ENCODE measurements around the gene PWWP2B.

- no peak for TF ChIP-seq CTCF (conservative IDR thresholded peaks at IDR 0.05; ENCODE audit: low read length)
- no peak for TF ChIP-seq EZH2phosphoT487 (IDR thresholded peaks at IDR 0.05; ENCODE audit: borderline replicate concordance)
Measured at GRCh38 chr10:132439025-132439388, 42.0 kb downstream of the PWWP2B start.

Measured in Loucy (cell line).